NCI-H524 (cell line): Measurements from ENCODE around the gene ZDHHC9.

Source experiments
- DNase-seq, 2 experiments: peaks; one replicate each; lab custom pipeline; 2025; lab: John Stamatoyannopoulos, UW

Gene ZDHHC9

GRCh38 chrX:129818123-129818522, 25.6 kb downstream of the ZDHHC9 start:
- DNase-seq = no peak

- no peak for DNase-seq
These were observed 29.9 kb downstream of the ZDHHC9 start for GRCh38 chrX:129813662-129814368.

- DNase-seq = no peak
These were observed 34.6 kb downstream of the ZDHHC9 start for GRCh38 chrX:129808829-129809796.

GRCh38 chrX:129808158-129808828, 35.4 kb downstream of the ZDHHC9 start:
- no peak for DNase-seq

GRCh38 chrX:129804806-129805205, 38.9 kb downstream of the ZDHHC9 start:
- no peak for DNase-seq

GRCh38 chrX:129802863-129803262, 40.8 kb downstream of the ZDHHC9 start:
- DNase-seq = no peak

GRCh38 chrX:129800186-129800585, 43.5 kb downstream of the ZDHHC9 start:
- DNase-seq = no peak

- DNase-seq = no peak
These were observed 44.8 kb downstream of the ZDHHC9 start for GRCh38 chrX:129798888-129799287.

GRCh38 chrX:129798456-129798855, 45.2 kb downstream of the ZDHHC9 start:
- no peak for DNase-seq

GRCh38 chrX:129797251-129797906, 46.3 kb downstream of the ZDHHC9 start:
- DNase-seq = no peak

- DNase-seq = no peak
These were observed 48.1 kb downstream of the ZDHHC9 start for GRCh38 chrX:129795584-129795983.

GRCh38 chrX:129793604-129794191, 50.0 kb downstream of the ZDHHC9 start:
- no peak for DNase-seq

GRCh38 chrX:129792586-129793291, 50.9 kb downstream of the ZDHHC9 start:
- no peak for DNase-seq

- DNase-seq = no peak
These were observed 51.6 kb downstream of the ZDHHC9 start for GRCh38 chrX:129791961-129792570.

- no peak for DNase-seq
These were observed 52.4 kb downstream of the ZDHHC9 start for GRCh38 chrX:129791336-129791735.

GRCh38 chrX:129790808-129791207, 52.9 kb downstream of the ZDHHC9 start:
- no peak for DNase-seq

GRCh38 chrX:129790146-129790545, 53.5 kb downstream of the ZDHHC9 start:
- DNase-seq = no peak

- DNase-seq = no peak
These were observed 55.2 kb downstream of the ZDHHC9 start for GRCh38 chrX:129788527-129788926.

- DNase-seq = no peak
These were observed 56.2 kb downstream of the ZDHHC9 start for GRCh38 chrX:129787336-129788055.

- DNase-seq = no peak
These were observed 57.5 kb downstream of the ZDHHC9 start for GRCh38 chrX:129786210-129786651.
